H9 (cell line): Measurements from ENCODE around the gene KRTAP10-11. TPM values are rescaled to one million over a fixed set of nuclear protein-coding genes. Genes with fewer than 3 reads are reported as not detected.

Source experiments
- DNase-seq: peaks from one replicate; pipeline ENCODE4 v3.0.0-alpha.2; 2017
- H2AFZ ChIP-seq: one replicate; pipeline ENCODE4 v1.6.1; 2013; ENCODE audit warnings: mild to moderate bottlenecking, low read length, control low read depth, moderate library complexity
- H2AK5ac ChIP-seq: 2 replicates; pipeline ENCODE4 v1.6.1; 2013; ENCODE audit warnings: low read length, control low read depth, mixed read lengths; ENCODE audit not compliant: insufficient read length
- H2BK120ac ChIP-seq: one replicate; pipeline ENCODE4 v1.6.1; 2013; ENCODE audit warnings: low read depth, mild to moderate bottlenecking, low read length, control low read depth, inconsistent platforms; ENCODE audit not compliant: poor library complexity, severe bottlenecking
- H2BK12ac ChIP-seq: 2 replicates; pipeline ENCODE4 v1.6.1; 2013; ENCODE audit warnings: low read length, control low read depth, mixed read lengths, low read depth; ENCODE audit not compliant: insufficient read length
- H2BK15ac ChIP-seq: 2 replicates; pipeline ENCODE4 v1.6.1; 2013; ENCODE audit warnings: low read depth, low read length, control low read depth
- H2BK20ac ChIP-seq: one replicate; pipeline ENCODE4 v1.6.1; 2013; ENCODE audit warnings: low read depth, mild to moderate bottlenecking, low read length, control low read depth, inconsistent platforms; ENCODE audit not compliant: poor library complexity, severe bottlenecking
- H2BK5ac ChIP-seq: 2 replicates; pipeline ENCODE4 v1.6.1; 2013; ENCODE audit warnings: low read length, control low read depth, mixed read lengths; ENCODE audit not compliant: insufficient read length
- H3K14ac ChIP-seq: 2 replicates; pipeline ENCODE4 v1.6.1; 2013; ENCODE audit warnings: low read length, control low read depth; ENCODE audit not compliant: insufficient read depth
- H3K18ac ChIP-seq: 2 replicates; pipeline ENCODE4 v1.6.1; 2013; ENCODE audit warnings: low read depth, mild to moderate bottlenecking, mixed read lengths, low read length, control low read depth; ENCODE audit not compliant: insufficient read length
- H3K23ac ChIP-seq: 2 replicates; pipeline ENCODE4 v1.6.1; 2013; ENCODE audit warnings: low read length, control low read depth, mixed read lengths, low read depth; ENCODE audit not compliant: insufficient read length
- H3K23me2 ChIP-seq: 2 replicates; pipeline ENCODE4 v1.6.1; 2013; ENCODE audit warnings: low read depth, mild to moderate bottlenecking, mixed read lengths, low read length, control low read depth; ENCODE audit not compliant: insufficient read length, poor library complexity, severe bottlenecking
- H3K27ac ChIP-seq: 2 replicates; pipeline ENCODE4 v1.5.1; 2013; ENCODE audit warnings: low read length, control low read depth, mixed read lengths, low read depth; ENCODE audit not compliant: insufficient read length
- H3K27me3 ChIP-seq: 2 replicates; pipeline ENCODE4 v1.6.1; 2013; ENCODE audit warnings: low read length, control low read depth, inconsistent platforms; ENCODE audit not compliant: insufficient read depth
- H3K4ac ChIP-seq: 2 replicates; pipeline ENCODE4 v1.6.1; 2013; ENCODE audit warnings: low read depth, mild to moderate bottlenecking, control low read depth, inconsistent platforms, low read length, moderate library complexity
- H3K4me1 ChIP-seq: 2 replicates; pipeline ENCODE4 v1.6.1; 2013; ENCODE audit warnings: low read length, control low read depth, inconsistent platforms; ENCODE audit not compliant: insufficient read depth
- H3K4me2 ChIP-seq: 2 replicates; pipeline ENCODE4 v1.6.1; 2013; ENCODE audit warnings: low read length, control low read depth, mixed read lengths; ENCODE audit not compliant: insufficient read length, insufficient read depth
- H3K56ac ChIP-seq: 2 replicates; pipeline ENCODE4 v1.6.1; 2013; ENCODE audit warnings: low read depth, mild to moderate bottlenecking, mixed read lengths, low read length, control low read depth; ENCODE audit not compliant: insufficient read length
- H3K79me1 ChIP-seq: 2 replicates; pipeline ENCODE4 v1.6.1; 2013; ENCODE audit warnings: low read depth, mild to moderate bottlenecking, moderate library complexity, low read length, control low read depth, inconsistent platforms; ENCODE audit not compliant: insufficient read depth, poor library complexity, severe bottlenecking
- H3K79me2 ChIP-seq: 2 replicates; pipeline ENCODE4 v1.6.1; 2013; ENCODE audit warnings: low read length, control low read depth, inconsistent platforms; ENCODE audit not compliant: insufficient read depth
- H3K9ac ChIP-seq: 2 replicates; pipeline ENCODE4 v1.6.1; 2013; ENCODE audit warnings: low read length, control low read depth, mixed read lengths; ENCODE audit not compliant: insufficient read length; ENCODE audit errors: extremely low read depth
- H3K9me3 ChIP-seq: one replicate; pipeline ENCODE4 v1.6.1; 2013; ENCODE audit warnings: low read depth, low read length, inconsistent platforms; ENCODE audit not compliant: control insufficient read depth
- H3T11ph ChIP-seq: one replicate; pipeline ENCODE4 v1.6.1; 2013; ENCODE audit warnings: mild to moderate bottlenecking, low read length, control low read depth, inconsistent platforms
- H4K20me1 ChIP-seq: one replicate; pipeline ENCODE4 v1.6.1; 2013; ENCODE audit not compliant: control insufficient read depth, insufficient read length, insufficient read depth
- H4K5ac ChIP-seq: 2 replicates; pipeline ENCODE4 v1.6.1; 2013; ENCODE audit warnings: low read depth, mild to moderate bottlenecking, mixed read lengths, low read length, control low read depth; ENCODE audit not compliant: insufficient read length
- H4K8ac ChIP-seq: replicated peaks from 2 replicates; pipeline ENCODE4 v1.6.1; 2013; ENCODE audit warnings: low read length, control low read depth, mixed read lengths, low read depth; ENCODE audit not compliant: insufficient read length
- H4K91ac ChIP-seq: 2 replicates; pipeline ENCODE4 v1.6.1; 2013; ENCODE audit warnings: low read depth, mild to moderate bottlenecking, moderate library complexity, mixed read lengths, low read length, control low read depth; ENCODE audit not compliant: insufficient read length
- H3K27ac Mint-ChIP-seq, 3 experiments: 2 replicates in 2 of 3; 3 replicates in 1 of 3; pipeline ENCODE4 v1.8.0; 2020 to 2021; ENCODE audit warnings: mixed read lengths in 3 of 3, mild to moderate bottlenecking in 1 of 3, moderate library complexity in 1 of 3
- H3K27me3 Mint-ChIP-seq: 2 replicates; pipeline ENCODE4 v1.8.0; 2021; ENCODE audit warnings: low read depth, mild to moderate bottlenecking, moderate library complexity, mixed read lengths
- H3K36me3 Mint-ChIP-seq, 3 experiments: 2 replicates in 2 of 3; 3 replicates in 1 of 3; pipeline ENCODE4 v1.8.0; 2020 to 2021; ENCODE audit warnings: low read depth in 3 of 3, mixed read lengths in 3 of 3; ENCODE audit not compliant: insufficient read depth in 1 of 3
- H3K4me1 Mint-ChIP-seq, 2 experiments: 2 replicates each; pipeline ENCODE4 v1.8.0; 2020; ENCODE audit warnings: mixed read lengths in 2 of 2
- H3K4me3 Mint-ChIP-seq, 2 experiments: 2 replicates in 1 of 2; 3 replicates in 1 of 2; pipeline ENCODE4 v1.8.0; 2020 to 2021; ENCODE audit warnings: mild to moderate bottlenecking in 2 of 2, mixed read lengths in 2 of 2, moderate library complexity in 1 of 2
- H3K9me3 Mint-ChIP-seq, 2 experiments: 2 replicates in 1 of 2; 3 replicates in 1 of 2; pipeline ENCODE4 v1.8.0; 2020; ENCODE audit warnings: mild to moderate bottlenecking in 2 of 2, mixed read lengths in 2 of 2, moderate library complexity in 1 of 2
- WGBS: extraction: QIAGEN DNeasy Blood & Tissue Kit; methylation state at CpG from one replicate; pipeline ENCODE4 v1.1.7; 2013; ENCODE audit warnings: missing lambda C conversion rate, low lambda C conversion rate, mixed read lengths; ENCODE audit not compliant: insufficient read length; ENCODE audit errors: extremely low coverage; 5-methylcytosine and 5-hydroxymethylcytosine counted together
- total RNA-seq: library from RNA; stranded (reverse); gene quantifications from 2 replicates; pipeline ENCODE4 v1.2.1, GENCODE V29; 2021
- TF ChIP-seq, protein P1 (sequence below): fragments of 200-600 bp; sonication (generic); conservative IDR thresholded peaks from 3 replicates; pipeline ENCODE4 v1.8.0; 2021; ENCODE audit warnings: antibody characterized with exemption, mild to moderate bottlenecking

KRTAP10-11 gene
- total RNA-seq, 1 experiment from 2014 or later, result not detected

GRCh38 chr21:44666401-44667320 is 20.4 kb downstream of the KRTAP10-11 start, which contains the start of gene KRTAP12-2:
Gene KRTAP12-2 (minus strand): TSS chr21:44666927. CDS start chr21:44666886, 41 bp downstream.
- no peaks in the 10 kb centered on the region for H3K23me2 ChIP-seq
- H2BK12ac ChIP-seq, result no peak within 1 kb of the TSS
- H4K20me1 ChIP-seq, result no peaks in the 10 kb centered on the region
- H4K5ac ChIP-seq, result no peak within 1 kb of the TSS
- Mint-ChIP-seq H3K9me3 (peaks cover 28 to 37% of the 10 kb centered on the region in 2 experiments), H3K4me1 (peaks cover 2 to 3% of the 10 kb centered on the region in 2 experiments), H3K4me3 (no peak within 1 kb of the TSS), H3K27ac (no peak within 1 kb of the TSS), H3K27me3 (peaks cover 4% of the 10 kb centered on the region; the same call in 1 of the 2 replicates), H3K36me3 (peaks cover 9 to 29% (median 17%) of the 10 kb centered on the region in 3 experiments)
- H3K56ac ChIP-seq, result no peak within 1 kb of the TSS
- WGBS, result no CpG with 5 or more reads among the region's 19 CpGs
- no peak within 1 kb of the TSS for H3K27ac ChIP-seq
- H3K18ac ChIP-seq, result no peak within 1 kb of the TSS
- no peak within 1 kb of the TSS for H2AK5ac ChIP-seq
- no peak within 1 kb of the TSS for H2BK120ac ChIP-seq
- H3K14ac ChIP-seq, result no peak within 1 kb of the TSS
- H3K23ac ChIP-seq, result no peak within 1 kb of the TSS
- DNase-seq, result peak; percentile 22
- no peak within 1 kb of the TSS for H2BK20ac ChIP-seq
- H4K8ac ChIP-seq, result no peak within 1 kb of the TSS
- H3K4me1 ChIP-seq, result no peaks in the 10 kb centered on the region
- no peaks in the 10 kb centered on the region for H3K9me3 ChIP-seq
- no peak within 1 kb of the TSS for H2AFZ ChIP-seq
- H4K91ac ChIP-seq, result no peak within 1 kb of the TSS
- H3K79me1 ChIP-seq, result no peaks in the 10 kb centered on the region
- no peak within 1 kb of the TSS for H3K9ac ChIP-seq
- H3K4me2 ChIP-seq, result no peak within 1 kb of the TSS
- no peak within 1 kb of the TSS for H2BK5ac ChIP-seq
- H2BK15ac ChIP-seq, result no peak within 1 kb of the TSS
- H3K4ac ChIP-seq, result no peak within 1 kb of the TSS
- no peaks in the 10 kb centered on the region for H3K79me2 ChIP-seq
- H3T11ph ChIP-seq, result no peak within 1 kb of the TSS
- TF ChIP-seq, protein P1, sequence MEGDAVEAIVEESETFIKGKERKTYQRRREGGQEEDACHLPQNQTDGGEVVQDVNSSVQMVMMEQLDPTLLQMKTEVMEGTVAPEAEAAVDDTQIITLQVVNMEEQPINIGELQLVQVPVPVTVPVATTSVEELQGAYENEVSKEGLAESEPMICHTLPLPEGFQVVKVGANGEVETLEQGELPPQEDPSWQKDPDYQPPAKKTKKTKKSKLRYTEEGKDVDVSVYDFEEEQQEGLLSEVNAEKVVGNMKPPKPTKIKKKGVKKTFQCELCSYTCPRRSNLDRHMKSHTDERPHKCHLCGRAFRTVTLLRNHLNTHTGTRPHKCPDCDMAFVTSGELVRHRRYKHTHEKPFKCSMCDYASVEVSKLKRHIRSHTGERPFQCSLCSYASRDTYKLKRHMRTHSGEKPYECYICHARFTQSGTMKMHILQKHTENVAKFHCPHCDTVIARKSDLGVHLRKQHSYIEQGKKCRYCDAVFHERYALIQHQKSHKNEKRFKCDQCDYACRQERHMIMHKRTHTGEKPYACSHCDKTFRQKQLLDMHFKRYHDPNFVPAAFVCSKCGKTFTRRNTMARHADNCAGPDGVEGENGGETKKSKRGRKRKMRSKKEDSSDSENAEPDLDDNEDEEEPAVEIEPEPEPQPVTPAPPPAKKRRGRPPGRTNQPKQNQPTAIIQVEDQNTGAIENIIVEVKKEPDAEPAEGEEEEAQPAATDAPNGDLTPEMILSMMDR, result no peak
- no peaks in the 10 kb centered on the region for H3K27me3 ChIP-seq
